ENCODE data around the gene ZNF174.
A peak's percentile ranks its signal among the peaks of the same experiment; 100 is the strongest.

ZNF174 gene

DNA sequence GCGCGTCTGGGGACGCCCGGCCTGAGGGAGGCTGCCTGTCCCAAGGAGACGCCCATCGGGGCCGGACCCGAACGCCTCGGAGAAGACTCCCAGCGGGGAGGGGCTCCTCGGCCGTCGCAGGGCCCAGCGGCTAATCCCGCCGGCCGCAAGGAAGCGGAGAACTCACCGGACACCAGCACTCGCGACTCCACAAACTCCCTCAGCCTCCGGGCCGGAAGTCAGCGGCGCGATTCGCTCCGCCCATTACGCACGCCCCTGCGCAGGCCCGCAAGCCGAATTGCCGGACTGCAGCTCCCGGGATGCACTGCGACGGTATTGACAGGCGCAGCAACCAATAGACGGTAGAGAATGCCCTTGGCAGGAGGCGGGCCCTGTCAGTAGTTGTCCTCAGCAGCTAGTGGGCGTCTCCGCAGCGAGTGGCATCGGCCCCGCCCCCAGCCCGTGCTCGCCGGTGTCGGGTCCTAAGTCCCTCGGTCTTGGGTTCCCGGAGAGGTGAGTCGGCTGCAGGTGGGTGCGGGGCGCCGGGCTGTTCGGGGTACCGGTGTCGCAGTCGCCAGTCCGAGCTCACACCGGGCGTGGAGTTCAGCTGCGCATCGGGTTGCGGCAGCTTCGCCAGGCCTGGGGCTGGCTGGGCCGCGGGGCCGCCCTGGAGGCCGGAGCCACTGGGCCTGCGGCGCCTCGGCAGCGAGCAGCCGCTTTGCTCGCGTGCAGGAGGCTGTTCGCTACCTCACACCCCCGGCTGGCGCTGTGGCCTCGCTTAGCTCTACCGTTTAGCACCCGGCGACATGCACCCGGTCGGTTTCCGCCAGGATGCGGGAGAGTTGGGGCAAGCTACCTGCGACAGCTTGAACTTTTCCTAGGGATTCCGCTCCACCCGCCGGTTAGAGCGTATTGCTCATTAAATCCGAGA is at the start of gene ZNF174, which contains the start of gene ZSCAN32:
Gene ZNF174 (plus strand): TSS at position 437 of the 910 bp plus-strand sequence. CDS start 790 bp downstream, outside the sequence.
Gene ZSCAN32 (minus strand): TSS at position 226 of the 910 bp plus-strand sequence. CDS start 3,447 bp downstream, outside the sequence.
- DNase-seq (ENCODE audit: low spot score): peak; percentile 99

GRCh38 chr16:3355589-3355988 is 45.4 kb upstream of the ZNF174 start, which contains the start of gene OR2C1:
TSS of gene OR2C1 (plus strand) at chr16:3355889. CDS start at chr16:3355941, 52 bp downstream.
- DNase-seq (ENCODE audit: low spot score): no peak

GRCh38 chr16:3356118-3356517 is 44.9 kb upstream of the ZNF174 start:
- DNase-seq (ENCODE audit: low spot score): no peak

DNA sequence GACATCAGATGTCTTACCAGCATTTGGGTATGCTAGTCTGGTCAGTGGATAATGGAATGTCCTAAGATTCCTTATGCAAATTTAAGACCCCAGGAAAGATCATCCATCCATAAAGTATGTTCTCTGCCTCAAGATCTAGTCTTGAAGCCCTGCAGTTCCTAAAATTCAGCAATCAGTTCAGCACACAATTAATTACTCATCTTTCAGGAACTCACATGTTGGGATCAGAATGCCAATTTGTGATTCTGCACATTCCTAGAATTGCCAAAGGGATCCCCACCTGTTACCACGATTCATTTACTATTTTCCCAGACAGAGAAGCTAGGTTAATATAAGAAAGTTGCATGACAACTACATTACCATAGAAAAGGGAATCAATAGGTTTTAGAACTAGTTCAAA is 42.1 kb upstream of the ZNF174 start:
- DNase-seq (ENCODE audit: low spot score): no peak

GRCh38 chr16:3362931-3363330 is 38.1 kb upstream of the ZNF174 start:
- DNase-seq (ENCODE audit: low spot score): no peak

DNA sequence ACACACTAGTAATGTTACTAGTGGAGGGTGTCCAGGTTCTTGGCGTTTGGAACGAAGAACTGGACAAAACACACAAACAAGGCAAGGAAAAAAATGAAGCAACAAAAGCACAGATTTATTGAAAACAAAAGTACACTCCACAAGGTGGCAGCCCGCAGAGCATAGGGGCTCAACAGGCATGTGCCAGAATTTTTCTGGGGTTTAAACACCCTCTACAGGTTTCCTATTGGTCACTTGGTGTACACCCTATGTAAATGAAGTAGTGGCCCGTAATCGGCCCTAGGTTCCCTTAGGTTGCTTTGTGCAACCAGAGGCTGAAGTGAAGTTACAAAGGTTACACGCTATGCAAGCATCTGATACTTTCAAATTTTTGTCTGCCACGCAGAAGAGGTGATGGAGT is 37.2 kb upstream of the ZNF174 start:
- DNase-seq (ENCODE audit: low spot score): no peak

DNA sequence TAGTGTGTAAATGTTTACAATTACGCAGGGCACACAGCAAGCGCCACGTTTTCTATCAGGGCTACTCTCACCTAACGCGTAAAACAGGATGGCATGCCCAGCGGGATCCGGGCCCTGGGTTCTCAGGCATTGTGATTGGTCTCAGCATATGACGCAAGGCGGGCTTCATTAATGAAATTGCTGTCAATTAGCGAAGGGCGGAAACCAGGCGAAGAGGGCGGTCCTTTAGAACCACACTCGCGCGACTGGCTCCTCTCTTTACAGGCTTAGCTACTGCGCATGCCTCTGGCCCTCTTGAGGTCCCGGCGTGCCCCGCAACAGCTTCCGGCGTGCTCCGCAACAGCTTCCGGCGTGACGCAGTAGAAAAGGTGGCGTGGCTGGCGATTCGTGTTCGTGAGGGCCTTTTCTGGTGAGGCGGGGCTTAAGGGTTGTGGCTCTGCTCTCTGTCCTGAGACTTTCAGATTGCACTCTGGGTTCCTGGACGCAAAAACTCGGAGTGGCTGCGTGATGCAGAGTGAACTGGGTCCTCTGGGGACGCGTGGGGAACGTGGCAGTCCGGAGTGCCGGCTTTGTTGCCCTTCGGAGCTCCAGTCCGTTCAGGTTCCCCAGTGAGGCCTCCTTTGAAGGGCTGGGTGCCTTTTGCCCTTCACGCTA is 36.1 kb upstream of the ZNF174 start:
- DNase-seq (ENCODE audit: low spot score): no peak

DNA sequence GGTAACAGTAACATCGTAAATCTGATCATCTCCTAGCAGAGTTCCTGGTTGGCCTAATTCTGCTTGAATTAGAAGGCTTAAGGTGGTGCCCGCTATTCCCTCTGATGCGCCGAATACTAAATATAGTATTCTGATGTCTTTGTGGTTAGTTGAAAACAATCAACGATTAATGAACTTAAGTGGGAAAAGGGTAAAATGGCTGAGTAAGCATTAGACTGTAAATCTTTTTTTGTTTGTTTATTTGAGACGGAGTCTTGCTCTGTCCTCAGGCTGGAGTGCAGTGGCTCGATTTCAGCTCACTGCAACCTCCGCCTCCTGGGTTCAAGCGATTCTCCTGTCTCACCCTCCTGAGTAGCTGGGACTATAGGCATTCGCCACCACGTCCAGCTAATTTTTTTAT is 31.9 kb upstream of the ZNF174 start:
- DNase-seq (ENCODE audit: low spot score): no peak

- no peak for DNase-seq (ENCODE audit: low spot score)
Measured at GRCh38 chr16:3375680-3376079, 25.3 kb upstream of the ZNF174 start.

GRCh38 chr16:3377917-3378316 is 23.1 kb upstream of the ZNF174 start:
- DNase-seq (ENCODE audit: low spot score): no peak

DNA sequence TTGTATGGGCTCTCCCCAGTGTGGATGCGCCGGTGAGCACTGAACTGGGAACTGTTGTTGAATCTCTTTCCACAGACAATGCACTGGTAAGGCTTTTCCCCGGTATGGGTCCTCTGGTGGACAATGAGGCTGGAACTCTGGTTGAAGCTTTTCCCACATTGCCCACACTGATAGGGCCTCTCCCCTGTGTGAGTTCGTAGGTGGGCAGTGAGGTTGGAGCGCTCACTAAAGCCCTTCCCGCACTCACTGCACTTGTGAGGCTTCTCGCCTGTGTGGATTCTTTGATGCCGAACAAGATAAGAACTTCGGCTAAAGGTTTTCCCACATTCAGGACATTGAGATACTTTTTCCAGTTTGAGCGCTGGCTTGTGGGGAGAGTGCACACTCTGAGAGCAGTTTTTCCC is 18.0 kb upstream of the ZNF174 start:
- no peak for DNase-seq (ENCODE audit: low spot score)

DNA sequence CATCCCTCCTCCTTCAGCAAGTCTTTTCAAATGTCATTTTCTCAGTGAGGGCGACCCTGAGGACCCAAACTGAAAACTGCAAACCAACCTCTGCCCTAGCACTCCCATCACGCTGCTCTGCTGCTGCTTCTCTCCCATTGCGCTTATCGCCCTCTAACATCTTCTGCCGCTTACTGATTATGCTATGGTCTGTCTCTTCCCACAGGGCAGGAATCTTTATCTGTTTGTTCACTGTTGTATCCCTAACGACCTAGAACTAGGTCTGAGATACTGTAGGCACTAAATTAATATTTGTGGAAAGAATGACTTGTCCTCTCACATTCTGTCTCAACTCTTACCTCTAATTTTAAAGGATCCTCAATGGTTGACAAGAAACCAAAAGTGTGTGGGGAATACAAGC is 12.7 kb upstream of the ZNF174 start:
- DNase-seq (ENCODE audit: low spot score): no peak

DNA sequence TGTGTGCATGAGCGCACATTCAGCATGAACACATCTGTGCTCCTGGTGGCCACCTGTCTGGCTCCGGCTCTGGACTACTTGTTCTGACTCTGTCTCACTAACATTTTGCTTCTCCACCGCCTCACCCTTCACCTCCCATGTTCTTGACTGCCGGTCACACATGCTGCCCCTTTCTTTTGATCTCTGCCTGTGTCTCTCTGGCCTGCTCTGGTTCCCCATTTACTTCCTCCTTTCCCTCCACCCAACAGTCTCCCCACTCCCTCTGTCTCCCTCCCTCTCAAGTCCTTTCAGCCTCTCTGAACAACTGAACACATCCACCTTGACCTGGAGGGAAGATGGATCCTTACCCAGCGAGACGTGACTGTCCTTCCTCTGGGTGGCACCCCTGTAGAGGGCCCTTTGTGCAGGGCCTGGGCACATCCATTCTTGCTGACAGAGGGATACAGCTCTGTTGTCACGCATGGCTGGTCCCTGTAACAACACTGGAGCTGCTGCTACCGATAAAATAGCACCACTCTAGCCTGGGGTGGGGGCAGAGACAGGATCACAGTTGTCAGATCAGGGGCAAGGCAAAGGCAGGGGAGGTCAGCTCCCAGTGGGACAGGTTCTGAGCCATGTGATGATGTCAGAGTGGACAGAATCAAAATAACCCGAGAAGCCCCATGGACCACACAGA is 11.2 kb upstream of the ZNF174 start:
- no peak for DNase-seq (ENCODE audit: low spot score)

GRCh38 chr16:3400446-3400778 is 603 bp upstream of the ZNF174 start:
- DNase-seq (ENCODE audit: low spot score): no peak

DNA sequence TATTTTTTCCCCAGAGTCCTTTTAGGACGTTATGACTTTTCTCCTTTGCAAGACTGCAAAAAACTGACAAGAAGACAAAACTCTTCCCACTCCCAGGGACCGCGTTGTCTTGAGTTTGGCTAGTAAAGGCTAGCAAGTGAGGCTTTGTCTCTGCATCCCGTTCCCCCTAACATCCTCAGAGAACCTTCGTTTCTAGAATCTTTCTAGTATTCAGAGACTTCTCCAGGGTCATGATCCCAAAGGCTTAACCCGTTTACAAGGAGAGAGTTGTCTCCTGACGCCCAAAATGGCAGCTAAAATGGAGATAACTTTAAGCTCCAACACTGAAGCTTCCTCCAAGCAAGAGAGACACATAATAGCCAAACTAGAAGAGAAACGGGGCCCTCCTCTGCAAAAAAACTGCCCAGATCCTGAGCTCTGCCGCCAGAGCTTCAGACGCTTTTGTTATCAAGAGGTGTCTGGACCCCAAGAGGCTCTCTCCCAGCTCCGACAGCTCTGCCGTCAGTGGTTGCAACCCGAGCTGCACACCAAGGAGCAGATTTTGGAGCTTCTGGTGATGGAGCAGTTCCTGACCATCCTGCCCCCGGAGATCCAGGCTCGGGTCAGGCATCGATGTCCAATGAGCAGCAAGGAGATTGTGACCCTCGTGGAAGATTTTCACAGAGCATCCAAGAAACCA is 843 bp downstream of the ZNF174 start:
- DNase-seq (ENCODE audit: low spot score): no peak

GRCh38 chr16:3408561-3409197 is 7.7 kb downstream of the ZNF174 start:
- DNase-seq (ENCODE audit: low spot score): no peak

- DNase-seq (ENCODE audit: low spot score): no peak
Measured at GRCh38 chr16:3413730-3414379, 12.8 kb downstream of the ZNF174 start.

DNA sequence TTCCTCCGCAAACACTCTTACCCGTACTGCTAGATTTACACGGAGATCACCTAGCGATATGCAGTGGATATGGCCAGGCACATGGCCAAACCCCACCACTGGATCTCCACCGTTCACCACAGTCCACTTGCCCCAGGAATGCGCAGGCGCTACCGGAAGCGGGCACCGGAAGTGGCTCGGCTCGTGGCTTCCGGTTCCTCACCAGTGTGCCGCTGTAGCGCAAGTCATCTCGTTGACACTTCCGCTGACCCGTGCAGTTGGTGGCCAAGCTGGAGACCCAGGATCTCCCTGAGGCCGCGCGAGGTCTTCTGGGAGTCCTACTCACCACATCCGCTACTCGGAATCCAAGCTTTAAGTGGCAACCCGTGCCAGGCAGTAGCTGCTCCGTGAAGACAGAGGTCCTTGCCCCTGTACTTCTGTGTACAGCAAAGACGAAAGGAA is 30.8 kb downstream of the ZNF174 start:
- no peak for DNase-seq (ENCODE audit: low spot score)

DNA sequence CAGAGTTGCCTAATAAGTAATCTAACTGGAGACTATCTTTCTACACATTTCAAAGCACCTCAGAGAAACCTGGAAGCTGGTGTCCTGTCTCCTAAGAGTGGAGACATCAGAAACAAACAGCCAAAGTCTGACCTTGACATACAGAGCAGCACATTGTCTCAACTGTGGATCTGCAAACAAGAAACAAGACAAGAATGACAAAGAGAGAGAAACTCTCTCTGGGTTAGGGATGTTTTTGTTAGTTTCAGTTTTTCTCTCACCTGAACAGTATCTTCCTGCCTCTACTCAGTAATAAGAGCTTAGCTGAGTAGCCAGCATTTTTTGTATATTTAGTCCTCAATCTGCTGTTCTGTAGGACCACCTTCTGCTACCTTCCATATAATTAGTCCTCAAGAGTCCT is 33.4 kb downstream of the ZNF174 start:
- DNase-seq (ENCODE audit: low spot score): no peak

GRCh38 chr16:3439637-3440036 is 38.6 kb downstream of the ZNF174 start:
- DNase-seq (ENCODE audit: low spot score): no peak

Data from LoVo (cell line).